Activated gamma-delta T cell (primary cell): ENCODE results near the gene CPVL.

ENCODE experiments used
- DNase-seq: peaks from one replicate; lab custom pipeline; 2025; lab: John Stamatoyannopoulos, UW

Gene CPVL

DNA sequence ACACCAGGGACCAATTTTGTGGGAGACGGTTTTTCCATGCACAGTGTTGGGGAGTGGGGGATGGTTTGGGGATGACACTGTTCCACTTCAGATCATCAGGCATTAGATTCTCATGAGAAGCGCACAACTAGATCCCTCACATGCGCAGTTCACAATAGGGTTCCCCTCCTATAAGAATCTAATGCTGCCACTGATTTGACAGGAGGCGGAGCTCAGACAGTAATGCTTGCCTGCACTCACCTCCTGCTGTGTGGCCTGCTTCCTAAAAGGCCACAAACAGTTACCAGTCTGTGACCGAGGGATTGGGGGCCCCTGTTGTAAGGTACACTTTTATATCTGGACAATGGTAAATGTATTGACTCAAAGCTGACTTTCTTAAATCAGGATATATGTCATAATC, 142.6 kb downstream of the CPVL start:
- no peak for DNase-seq

DNA sequence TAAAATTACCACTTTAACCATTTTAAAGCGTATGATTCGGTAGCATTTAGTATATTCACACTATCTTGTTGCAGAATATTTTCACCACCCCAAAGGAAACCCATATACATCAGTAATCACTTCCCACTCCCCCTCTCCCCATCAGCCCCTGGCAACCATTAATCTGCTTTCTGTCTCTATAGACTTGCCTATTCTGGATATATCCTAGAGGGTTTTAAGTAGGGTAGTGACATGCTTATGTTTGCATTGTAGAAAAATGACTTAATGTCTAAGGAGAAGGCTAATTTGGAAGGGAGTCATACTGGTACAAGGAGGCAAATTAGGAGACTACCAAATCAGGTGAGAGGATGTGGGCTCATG, 145.6 kb downstream of the CPVL start:
- DNase-seq = no peak

- no peak for DNase-seq
These were observed 146.2 kb downstream of the CPVL start for GRCh38 chr7:28999895-29000716.

- no peak for DNase-seq
These were observed 146.9 kb downstream of the CPVL start for GRCh38 chr7:28999427-28999826.

- DNase-seq = no peak
These were observed 148.2 kb downstream of the CPVL start for GRCh38 chr7:28998105-28998504.

DNA sequence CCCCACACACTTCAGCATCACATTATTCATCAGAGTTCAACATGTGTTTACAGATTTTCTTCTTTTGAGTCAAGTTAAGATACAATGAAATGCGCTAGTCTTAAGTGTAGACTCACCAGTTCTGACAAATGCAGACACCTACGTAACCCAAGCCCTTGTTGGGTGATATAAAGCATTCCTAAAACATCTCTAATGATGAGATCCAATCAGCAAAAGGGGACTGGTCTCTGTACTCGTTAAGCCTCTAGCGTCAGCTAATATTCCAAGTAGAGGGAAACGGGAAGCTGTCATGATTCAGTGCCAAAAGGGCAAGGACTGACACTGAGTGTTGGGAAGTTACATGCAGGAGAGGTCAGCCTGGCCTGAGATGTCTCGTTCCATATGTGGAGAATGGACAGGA, 149.5 kb downstream of the CPVL start:
- DNase-seq = no peak

- DNase-seq = no peak
These were observed 153.0 kb downstream of the CPVL start for GRCh38 chr7:28993371-28993770.

GRCh38 chr7:28992798-28993197, 153.5 kb downstream of the CPVL start:
- DNase-seq = no peak

DNA sequence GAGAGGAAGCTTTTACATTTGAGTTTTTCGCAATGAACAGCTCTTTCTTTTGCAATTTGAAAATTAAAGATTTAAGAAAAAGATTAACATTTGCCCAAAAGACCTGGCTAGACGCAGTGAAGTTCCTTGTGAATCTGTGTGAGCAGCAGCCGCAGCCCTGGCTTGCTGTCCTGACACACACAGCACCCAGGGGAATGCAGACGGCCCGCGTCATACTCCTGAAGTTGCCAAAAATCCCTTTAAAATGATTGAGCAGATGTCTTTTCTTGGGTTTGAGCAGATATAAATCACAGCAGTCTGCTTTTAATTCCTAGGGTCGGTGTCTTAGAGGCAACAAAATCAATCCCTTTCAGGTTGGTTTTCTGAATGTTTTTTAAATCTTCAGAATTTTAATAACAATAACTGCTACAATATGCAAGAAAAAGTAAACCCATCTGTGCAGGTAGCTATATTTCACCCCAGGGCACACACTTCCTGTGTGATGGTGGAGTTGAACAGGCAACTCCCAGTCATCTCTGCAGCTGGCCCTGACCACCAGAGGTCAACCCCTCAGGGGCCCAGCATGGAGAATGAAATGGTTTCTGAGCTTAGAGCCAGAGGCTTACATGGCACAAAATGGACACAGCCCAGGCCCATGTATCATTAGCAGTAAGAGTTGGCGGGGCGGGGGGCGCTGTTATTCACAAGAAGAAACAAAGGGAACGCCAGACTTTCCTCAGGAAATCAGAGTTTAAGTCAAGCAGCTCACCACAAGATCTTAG, 156.0 kb downstream of the CPVL start:
- no peak for DNase-seq

DNA sequence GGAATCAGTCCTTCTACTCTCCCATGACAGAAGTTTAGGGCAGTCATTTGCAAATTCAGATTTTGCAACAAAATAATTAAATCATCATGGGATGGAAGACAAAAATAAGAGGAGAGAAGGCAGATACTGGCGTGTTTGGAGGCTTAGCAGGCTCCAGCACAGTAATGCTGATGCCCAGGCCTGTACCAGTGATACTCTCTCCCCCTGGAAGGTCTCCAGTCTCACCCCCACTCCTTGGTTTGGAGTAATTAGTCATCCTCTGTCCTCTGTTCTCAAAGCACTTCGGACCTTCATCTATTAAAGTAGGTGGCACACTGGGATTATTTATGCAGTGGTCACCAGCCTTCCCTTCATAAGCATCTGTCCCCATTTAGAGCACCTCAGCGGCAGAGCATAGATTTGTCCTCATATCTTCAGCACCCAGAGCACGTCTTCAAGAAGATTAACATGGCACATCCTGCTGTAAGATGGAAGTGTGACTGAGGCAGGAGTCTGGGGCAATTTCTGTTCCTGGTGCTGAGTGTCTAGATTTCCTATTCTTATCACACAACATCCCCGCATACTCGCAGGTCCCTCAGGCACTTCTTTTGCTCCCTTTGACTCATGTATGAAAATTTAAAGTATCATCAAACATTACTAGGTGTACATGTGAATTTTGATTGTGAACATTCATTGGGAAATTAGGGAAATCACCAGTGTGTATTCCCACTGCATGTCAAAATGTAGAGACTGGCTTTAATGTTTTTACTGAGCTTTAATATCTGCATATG, 156.9 kb downstream of the CPVL start:
- DNase-seq = no peak

GRCh38 chr7:28988810-28989209, 157.5 kb downstream of the CPVL start:
- no peak for DNase-seq

DNA sequence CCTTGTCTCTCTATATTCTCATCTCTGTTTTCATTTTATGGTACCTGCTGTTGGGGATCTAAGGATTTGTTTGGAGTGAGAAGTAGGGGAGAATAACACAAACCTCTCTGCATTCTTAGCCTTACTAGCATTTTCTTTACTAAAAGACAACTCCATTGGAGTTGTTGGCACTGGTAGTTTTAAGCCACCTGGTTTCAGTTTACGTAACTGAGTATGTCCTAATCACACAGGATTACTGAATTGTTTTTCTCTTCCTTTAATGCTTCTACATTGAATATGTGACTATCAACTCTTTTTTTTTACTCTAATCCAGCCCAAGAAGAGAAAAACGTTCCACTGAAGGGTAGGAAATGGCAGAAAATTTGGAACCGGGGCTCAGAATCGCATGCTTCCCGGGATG, 158.2 kb downstream of the CPVL start:
- DNase-seq = no peak

DNA sequence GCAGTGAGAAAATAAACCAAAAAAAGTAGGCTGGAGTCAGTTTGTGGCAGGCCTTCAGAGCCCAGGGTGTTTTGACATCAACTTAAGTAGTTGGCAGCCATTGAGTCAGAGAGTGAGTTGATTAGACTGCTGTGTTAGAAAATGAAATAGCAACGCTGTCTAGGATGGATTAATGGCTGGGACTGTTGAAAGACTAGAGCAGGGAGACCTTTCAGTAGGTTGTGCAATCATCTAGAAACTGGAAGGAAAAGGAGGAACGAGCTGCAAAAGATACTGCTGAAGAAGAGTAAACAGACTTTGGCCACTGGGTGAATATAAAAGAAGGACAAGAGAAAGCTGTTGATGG, 159.6 kb downstream of the CPVL start:
- DNase-seq = no peak

DNA sequence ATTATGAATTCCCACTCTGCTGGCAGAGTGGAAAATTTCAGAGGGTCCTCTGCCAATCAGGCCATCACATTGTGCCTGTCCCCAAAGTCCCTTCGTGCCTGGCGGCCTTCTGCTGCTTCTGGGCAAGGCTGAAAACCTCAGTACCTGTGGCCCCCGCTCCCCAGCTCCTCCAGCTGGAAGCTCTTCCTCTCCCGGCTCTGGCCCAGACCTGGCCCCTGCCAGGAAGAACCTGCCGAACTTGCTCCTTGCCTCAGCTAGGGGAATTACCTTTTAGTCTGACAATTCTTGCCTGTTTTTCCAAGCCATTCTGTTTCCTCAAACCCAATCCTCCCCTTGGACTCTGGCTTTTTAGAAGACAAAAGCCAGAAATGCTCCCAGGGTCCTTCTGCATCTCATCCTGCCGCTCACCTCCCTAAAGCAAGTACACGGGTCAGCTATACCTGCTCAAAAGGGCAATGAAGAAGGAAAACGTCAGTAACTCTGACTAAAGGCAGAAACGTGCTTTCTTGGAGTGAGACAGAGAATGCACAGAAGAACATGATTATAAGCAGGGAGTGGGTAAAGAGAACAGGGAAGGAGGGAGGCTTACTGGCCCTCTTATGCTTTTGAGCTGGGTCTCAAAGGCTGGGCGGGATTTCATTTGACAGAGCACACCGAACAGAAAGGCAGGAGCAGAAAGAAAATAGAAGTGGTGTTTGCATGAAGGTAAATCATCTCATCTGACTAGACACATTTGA, 160.1 kb downstream of the CPVL start:
- no peak for DNase-seq

DNA sequence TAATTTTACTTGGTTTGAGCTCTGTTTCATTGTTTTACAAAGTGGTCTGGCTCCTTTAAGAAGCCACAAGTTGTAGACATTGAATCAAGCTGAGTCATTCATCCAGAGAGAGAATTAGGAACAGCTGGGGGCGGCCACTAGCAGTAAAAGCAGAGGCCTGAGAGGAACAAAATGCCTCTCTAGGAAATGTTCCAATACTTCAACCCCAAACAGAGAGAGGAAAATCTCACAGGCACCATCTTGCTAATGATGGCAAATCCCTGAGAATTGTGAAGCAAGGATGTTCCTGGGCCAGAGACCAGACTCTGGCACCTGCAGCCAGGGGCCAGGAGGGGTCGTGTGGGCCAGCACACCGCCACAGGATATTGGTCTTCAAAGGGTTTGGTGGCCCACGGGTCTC, 161.7 kb downstream of the CPVL start:
- no peak for DNase-seq

- no peak for DNase-seq
These were observed 162.1 kb downstream of the CPVL start for GRCh38 chr7:28984217-28984616.

GRCh38 chr7:28983396-28984190, 162.7 kb downstream of the CPVL start:
- DNase-seq = no peak

- no peak for DNase-seq
These were observed 165.2 kb downstream of the CPVL start for GRCh38 chr7:28981161-28981465.

- no peak for DNase-seq
These were observed 165.7 kb downstream of the CPVL start for GRCh38 chr7:28980451-28981160.

DNA sequence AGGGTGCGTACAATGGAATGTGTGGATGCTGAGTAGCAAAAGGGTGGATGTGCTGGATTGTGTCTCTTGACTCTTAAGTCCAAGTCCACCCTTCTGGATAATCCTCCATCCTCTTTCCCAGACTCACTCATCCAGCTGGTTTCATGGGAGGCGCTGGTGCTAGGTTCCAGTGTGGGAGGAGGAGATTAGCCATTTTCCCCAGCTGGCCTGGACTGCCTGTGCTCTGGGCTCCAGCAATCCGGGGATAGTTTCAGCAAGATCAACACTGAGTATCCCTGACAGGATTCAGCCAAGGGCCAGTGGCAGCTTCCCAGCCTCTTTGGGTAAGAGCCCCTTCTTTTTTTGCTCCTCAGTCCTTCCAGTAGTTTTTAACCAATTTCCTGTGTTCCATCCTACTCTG, 166.6 kb downstream of the CPVL start:
- no peak for DNase-seq

GRCh38 chr7:28977881-28978280, 168.5 kb downstream of the CPVL start:
- no peak for DNase-seq
